Hepatocyte (in vitro differentiated cells): Measurements from ENCODE around the gene SSC4D. TPM values are rescaled to one million over a fixed set of nuclear protein-coding genes. Genes with fewer than 3 reads are reported as not detected.

ENCODE experiments used
- DNase-seq: peaks from one replicate; pipeline ENCODE4 v3.0.0-alpha.2; 2016; ENCODE audit warnings: low spot score
- H2AFZ ChIP-seq: fragments of 200-600 bp; sonication (generic); 2 replicates; pipeline ENCODE4 v1.6.0; 2016; ENCODE audit warnings: antibody characterized with exemption, mild to moderate bottlenecking
- H3K27ac ChIP-seq: fragments of 200-600 bp; sonication (generic); 2 replicates; pipeline ENCODE4 v1.5.1; 2016; ENCODE audit warnings: mild to moderate bottlenecking
- H3K27me3 ChIP-seq: fragments of 200-600 bp; sonication (generic); 2 replicates; pipeline ENCODE4 v1.6.1; 2016
- H3K36me3 ChIP-seq: fragments of 200-600 bp; sonication (generic); replicated peaks from 2 replicates; pipeline ENCODE4 v1.5.1; 2016; ENCODE audit warnings: low read depth; ENCODE audit not compliant: insufficient read depth
- H3K4me1 ChIP-seq: fragments of 200-600 bp; sonication (generic); 2 replicates; pipeline ENCODE4 v1.5.1; 2016; ENCODE audit warnings: mild to moderate bottlenecking, moderate library complexity; ENCODE audit not compliant: insufficient read depth
- H3K4me2 ChIP-seq: fragments of 200-600 bp; sonication (generic); 2 replicates; pipeline ENCODE4 v1.6.0; 2016
- H3K4me3 ChIP-seq: fragments of 200-600 bp; sonication (generic); 2 replicates; pipeline ENCODE4 v1.5.1; 2016; ENCODE audit warnings: mild to moderate bottlenecking
- H3K79me2 ChIP-seq: fragments of 200-600 bp; sonication (generic); 2 replicates; pipeline ENCODE4 v1.6.0; 2017; ENCODE audit warnings: mild to moderate bottlenecking
- H3K9me2 ChIP-seq: fragments of 200-600 bp; sonication (generic); replicated peaks from 2 replicates; pipeline ENCODE4 v1.6.0; 2017; ENCODE audit warnings: mild to moderate bottlenecking; ENCODE audit not compliant: insufficient read depth
- H3K9me3 ChIP-seq: fragments of 200-600 bp; sonication (generic); 2 replicates; pipeline ENCODE4 v1.5.1; 2016; ENCODE audit warnings: low read depth, mild to moderate bottlenecking
- H4K20me1 ChIP-seq: fragments of 200-600 bp; sonication (generic); 2 replicates; pipeline ENCODE4 v1.6.0; 2016; ENCODE audit warnings: mild to moderate bottlenecking; ENCODE audit not compliant: insufficient read depth, poor library complexity, severe bottlenecking
- CTCF ChIP-seq: fragments of 200-600 bp; sonication (generic); IDR thresholded peaks from 2 replicates; pipeline ENCODE4 v1.5.1; 2016; ENCODE audit warnings: antibody characterized with exemption, mild to moderate bottlenecking; ENCODE audit not compliant: poor library complexity
- EZH2 ChIP-seq: fragments of 200-600 bp; sonication (generic); IDR thresholded peaks from 2 replicates; pipeline ENCODE4 v1.6.1; 2016; ENCODE audit warnings: antibody characterized with exemption, mild to moderate bottlenecking, borderline replicate concordance
- EZH2phosphoT487 ChIP-seq: fragments of 200-600 bp; sonication (generic); IDR thresholded peaks from one replicate; pipeline ENCODE4 v1.6.1; 2018; ENCODE audit warnings: antibody characterized with exemption, mild to moderate bottlenecking, low read depth, moderate library complexity; ENCODE audit not compliant: unreplicated experiment, severe bottlenecking
- WGBS: methylation state at CpG from one replicate; pipeline ENCODE4 v1.1.6; 2016; ENCODE audit warnings: low lambda C conversion rate; ENCODE audit errors: missing lambda C conversion rate; 5-methylcytosine and 5-hydroxymethylcytosine counted together
- polyA plus RNA-seq: library from polyadenylated mRNA; unstranded; fragments of >200 nt; fragmentation: Nextera tagmentation; extraction: Ambion mirVana; gene quantifications from 2 replicates; pipeline ENCODE4 v1.2.1, GENCODE V29; 2016
- total RNA-seq: library from RNA; depleted of rRNA; stranded (reverse); fragments of >200 nt; gene quantifications from 2 replicates; pipeline ENCODE4 v1.2.3, GENCODE V29; 2014

SSC4D gene
- total and polyA plus RNA-seq, 2 experiments from 2014 or later = 9.7 to 14.5 TPM

GRCh38 chr7:76372984-76373833, 36.3 kb downstream of the SSC4D start:
- H3K9me2 ChIP-seq = no peaks in the 10 kb centered on the region
- TF ChIP-seq CTCF = no peak
- no peak for TF ChIP-seq EZH2
- H3K4me1 ChIP-seq = no peaks in the 10 kb centered on the region
- no peak overlapping the region for H3K4me3 ChIP-seq
- H2AFZ ChIP-seq = no peak overlapping the region
- H3K27me3 ChIP-seq = no peaks in the 10 kb centered on the region
- no peaks in the 10 kb centered on the region for H3K36me3 ChIP-seq
- no peaks in the 10 kb centered on the region for H3K9me3 ChIP-seq
- H3K27ac ChIP-seq = peak overlapping the region; percentile 39
- peak; percentile 77 for DNase-seq
- H4K20me1 ChIP-seq = no peaks in the 10 kb centered on the region
- no peak overlapping the region for H3K4me2 ChIP-seq
- no peaks in the 10 kb centered on the region for H3K79me2 ChIP-seq
- 55% methylated on average over 8 of the region's 9 CpGs for WGBS

- DNase-seq = no peak
- Histone ChIP-seq H3K27me3 (no peaks in the 10 kb centered on the region), H3K36me3 (no peaks in the 10 kb centered on the region), H3K79me2 (no peaks in the 10 kb centered on the region), H3K9me3 (no peaks in the 10 kb centered on the region), H3K9me2 (no peaks in the 10 kb centered on the region), H3K27ac (no peak overlapping the region), H3K4me2 (no peak overlapping the region), H2AFZ (no peak overlapping the region), H3K4me3 (no peak overlapping the region), H4K20me1 (no peaks in the 10 kb centered on the region), H3K4me1 (no peaks in the 10 kb centered on the region)
- 97% methylated on average over 3 of the region's 3 CpGs for WGBS
- no peak for TF ChIP-seq EZH2
Measured at GRCh38 chr7:76371396-76371795, 38.1 kb downstream of the SSC4D start.

- Histone ChIP-seq H3K9me3 (no peaks in the 10 kb centered on the region), H3K4me2 (no peak overlapping the region)
Measured at GRCh38 chr7:76369018-76369417, 40.5 kb downstream of the SSC4D start.

GRCh38 chr7:76368190-76368589, 41.3 kb downstream of the SSC4D start:
- no peak overlapping the region for H3K4me2 ChIP-seq
- no peak overlapping the region for H2AFZ ChIP-seq
- H3K4me1 ChIP-seq = peaks cover 9% of the 10 kb centered on the region
- no peak for TF ChIP-seq CTCF
- TF ChIP-seq EZH2phosphoT487 = no peak
- no peak for TF ChIP-seq EZH2
- no peaks in the 10 kb centered on the region for H3K9me2 ChIP-seq
- no peak overlapping the region for H3K27ac ChIP-seq
- no peak overlapping the region for H3K4me3 ChIP-seq
- no peaks in the 10 kb centered on the region for H3K9me3 ChIP-seq
- no peak for DNase-seq
- 99% methylated on average over 8 of the region's 8 CpGs for WGBS
- H3K36me3 ChIP-seq = no peaks in the 10 kb centered on the region
- H3K27me3 ChIP-seq = no peaks in the 10 kb centered on the region
- H3K79me2 ChIP-seq = no peaks in the 10 kb centered on the region
- no peaks in the 10 kb centered on the region for H4K20me1 ChIP-seq

More at GRCh38 chr7:76369018-76369417, 40.5 kb downstream of the SSC4D start:
- Histone ChIP-seq H3K4me3 (no peak overlapping the region), H3K36me3 (no peaks in the 10 kb centered on the region), H3K9me2 (no peaks in the 10 kb centered on the region), H3K4me1 (peaks cover 9% of the 10 kb centered on the region), H4K20me1 (no peaks in the 10 kb centered on the region), H3K79me2 (no peaks in the 10 kb centered on the region), H3K27me3 (no peaks in the 10 kb centered on the region), H3K27ac (no peak overlapping the region), H2AFZ (no peak overlapping the region)
- no peak for DNase-seq
- WGBS = 70% methylated on average over 6 of the region's 6 CpGs
- TF ChIP-seq EZH2phosphoT487 = no peak
- TF ChIP-seq CTCF = no peak
- TF ChIP-seq EZH2 = no peak
